ENCODE results near the gene NLRP5. TPM values are rescaled to one million over a fixed set of nuclear protein-coding genes. Genes with fewer than 3 reads are reported as not detected.

NLRP5 gene
- polyA plus RNA-seq, 1 of the 3 experiments (the other 2 are of a cell fraction) = not detected

- H3K4me3 ChIP-seq (ENCODE audit: low read depth in 2 of 2, low read length in 1 of 2) = no peak overlapping the region
- no peak overlapping the region for H3K9ac ChIP-seq
- WGBS (ENCODE audit: low lambda C conversion rate) = 91% methylated on average over 21 of the region's 24 CpGs
- H3K4me2 ChIP-seq = no peak overlapping the region
- H3K79me2 ChIP-seq (ENCODE audit: insufficient read depth) = peaks cover 88% of the 10 kb centered on the region
- no peaks in the 10 kb centered on the region for H3K9me2 ChIP-seq
- ChIA-PET CTCF (interaction anchor here (1.3 to 3.1 kb wide), 2 partner anchors 27 to 32 kb away, joined by 7 to 11 read pairs; no protein-coding TSS in a partner anchor), POLR2A (no interaction called here)
- H4K20me1 ChIP-seq (ENCODE audit: insufficient read depth) = peaks cover 91% of the 10 kb centered on the region
- no peak for DNase-seq
- H3K36me3 ChIP-seq (replicated peaks in 1 of 2; ENCODE audit: control insufficient read depth in 1 of 2, insufficient read depth in 2 of 2, low read length in 1 of 2) = peaks cover 0 to 9% of the 10 kb centered on the region in 2 experiments
- H3K27me3 ChIP-seq (ENCODE audit: insufficient read depth) = no peaks in the 10 kb centered on the region
- no peaks in the 10 kb centered on the region for H3K9me3 ChIP-seq
- no peak overlapping the region for H2AFZ ChIP-seq (ENCODE audit: low read depth)
- H3F3A ChIP-seq (replicated peaks; ENCODE audit: insufficient read depth) = no peaks in the 10 kb centered on the region
- H3K27ac ChIP-seq (ENCODE audit: low read depth in 2 of 2, low read length in 1 of 2) = no peak overlapping the region; a peak in 1 of 4 replicates
- TF ChIP-seq SMC3 (IDR thresholded peaks at IDR 0.05; ENCODE audit: low read depth, low read length) (no peak), TEAD4 (IDR thresholded peaks at IDR 0.05; ENCODE audit: borderline replicate concordance, insufficient read depth) (no peak), RXRA (IDR thresholded peaks at IDR 0.05; ENCODE audit: borderline replicate concordance, low read depth) (no peak), YY1 (IDR thresholded peaks at IDR 0.05; ENCODE audit: low read depth) (no peak), ZBTB33 (IDR thresholded peaks at IDR 0.05; ENCODE audit: borderline replicate concordance, low read depth) (no peak), MAX (IDR thresholded peaks at IDR 0.05; ENCODE audit: low read depth) (no peak), RFX5 (IDR thresholded peaks at IDR 0.05; ENCODE audit: low read length) (no peak), TAF1 (IDR thresholded peaks at IDR 0.05; ENCODE audit: borderline replicate concordance, low read depth, low read length) (no peak), FOXM1 (IDR thresholded peaks at IDR 0.05; ENCODE audit: low read depth) (no peak), NRF1 (IDR thresholded peaks at IDR 0.05; ENCODE audit: low read depth, low read length) (no peak)
- H3K4me1 ChIP-seq (ENCODE audit: control insufficient read depth in 1 of 2, insufficient read depth in 2 of 2, low read depth in 1 of 2, low read length in 1 of 2) = peaks cover 5 to 33% of the 10 kb centered on the region in 2 experiments; a peak in 2 of 4 replicates
Observed at GRCh38 chr19:56108447-56109195, 122.0 kb downstream of the NLRP5 start.

GRCh38 chr19:56109226-56109625, 122.7 kb downstream of the NLRP5 start:
- POLR2A ChIA-PET = no interaction called here
- no peaks in the 10 kb centered on the region for H3K9me2 ChIP-seq
- 93% methylated on average over 13 of the region's 13 CpGs for WGBS (ENCODE audit: low lambda C conversion rate)
- H3K27ac ChIP-seq (ENCODE audit: low read depth in 2 of 2, low read length in 1 of 2) = no peak overlapping the region; a peak in 1 of 4 replicates
- DNase-seq = no peak
- CTCF ChIA-PET = interaction anchor here (3.1 kb wide), 1 partner anchor 28 kb away, joined by 11 read pairs; no protein-coding TSS in a partner anchor
- peaks cover 5 to 33% of the 10 kb centered on the region in 2 experiments; a peak in 2 of 4 replicates for H3K4me1 ChIP-seq (ENCODE audit: control insufficient read depth in 1 of 2, insufficient read depth in 2 of 2, low read depth in 1 of 2, low read length in 1 of 2)
- peaks cover 0 to 9% of the 10 kb centered on the region in 2 experiments for H3K36me3 ChIP-seq (replicated peaks in 1 of 2; ENCODE audit: control insufficient read depth in 1 of 2, insufficient read depth in 2 of 2, low read length in 1 of 2)
- H3F3A ChIP-seq (replicated peaks; ENCODE audit: insufficient read depth) = no peaks in the 10 kb centered on the region
- no peak overlapping the region for H3K4me3 ChIP-seq (ENCODE audit: low read depth in 2 of 2, low read length in 1 of 2)
- no peaks in the 10 kb centered on the region for H3K27me3 ChIP-seq (ENCODE audit: insufficient read depth)
- TF ChIP-seq RXRA (IDR thresholded peaks at IDR 0.05; ENCODE audit: borderline replicate concordance, low read depth) (no peak), NRF1 (IDR thresholded peaks at IDR 0.05; ENCODE audit: low read depth, low read length) (no peak), EP300 (IDR thresholded peaks at IDR 0.05; ENCODE audit: borderline replicate concordance in 1 of 2, low read depth in 1 of 2, low read length in 1 of 2) (no peak), JUND (IDR thresholded peaks at IDR 0.05) (no peak), CTCF (IDR thresholded peaks at IDR 0.05) (no peak), POLR2AphosphoS5 (IDR thresholded peaks at IDR 0.05; ENCODE audit: low read depth, low read length) (no peak), YY1 (IDR thresholded peaks at IDR 0.05; ENCODE audit: low read depth) (no peak), ELF1 (IDR thresholded peaks at IDR 0.05) (no peak)
- no peak overlapping the region for H3K9ac ChIP-seq
- H3K9me3 ChIP-seq = no peaks in the 10 kb centered on the region
- H3K4me2 ChIP-seq = no peak overlapping the region
- H4K20me1 ChIP-seq (ENCODE audit: insufficient read depth) = peaks cover 97% of the 10 kb centered on the region
- peaks cover 93% of the 10 kb centered on the region for H3K79me2 ChIP-seq (ENCODE audit: insufficient read depth)
- H2AFZ ChIP-seq (ENCODE audit: low read depth) = no peak overlapping the region
